ENCODE data around the gene LPAR1. TPM values are rescaled to one million over a fixed set of nuclear protein-coding genes. Genes with fewer than 3 reads are reported as not detected.

Gene LPAR1
- total and polyA plus RNA-seq, 11 donors: 3.7 to 19.3 (median 6.9) TPM

GRCh38 chr9:111034170-111034897 is 3.9 kb downstream of the LPAR1 start:
- peaks cover 4 to 68% (median 33%) of the 10 kb centered on the region in 9 donors for H3K27me3 ChIP-seq
- H3K4me3 ChIP-seq: no peak overlapping the region
- H3K36me3 ChIP-seq: no peaks in the 10 kb centered on the region
- 63 to 80% (median 77%) methylated on average over 6 of the region's 6 CpGs for WGBS, 4 donors
- DNase-seq: no peak
- intact Hi-C loops (cut with DNase I): loop anchor here in 1 of 10 donors (10.0 kb wide), 1 partner anchor 120 kb away; no protein-coding TSS in a partner anchor
- TF ChIP-seq POLR2A (IDR thresholded peaks at IDR 0.05) (no peak), CTCF (IDR thresholded peaks at IDR 0.05) (no peak)
- H3K4me1 ChIP-seq: peaks cover 0 to 31% (median 2%) of the 10 kb centered on the region in 12 donors
- no peak for ATAC-seq
- no peaks in the 10 kb centered on the region for H3K9me3 ChIP-seq
- peak overlapping the region in 1 of 12 donors; percentile 79 for H3K27ac ChIP-seq

- Histone ChIP-seq H3K36me3 (no peaks in the 10 kb centered on the region), H3K4me1 (peaks cover 0 to 18% (median 0%) of the 10 kb centered on the region in 12 donors), H3K27me3 (peaks cover 0 to 36% (median 4%) of the 10 kb centered on the region in 9 donors), H3K27ac (no peak overlapping the region), H3K4me3 (no peak overlapping the region), H3K9me3 (no peaks in the 10 kb centered on the region)
- ATAC-seq (peak in 1 of 4 donors; percentile 33), DNase-seq (no peak)
- intact Hi-C loops (cut with DNase I): loop anchor here in 1 of 10 donors (10.0 kb wide), 1 partner anchor 116 kb away; no protein-coding TSS in a partner anchor
- TF ChIP-seq POLR2A (IDR thresholded peaks at IDR 0.05) (no peak), CTCF (IDR thresholded peaks at IDR 0.05) (no peak)
- WGBS, 4 donors: 23 to 37% (median 31%) methylated on average over 5 of the region's 5 CpGs
Observed at GRCh38 chr9:111030492-111030891, 7.8 kb downstream of the LPAR1 start.

GRCh38 chr9:111029260-111029659 is 9.0 kb downstream of the LPAR1 start:
- no peak overlapping the region for H3K27ac ChIP-seq
- 68 to 79% (median 73%) methylated on average over 4 of the region's 4 CpGs for WGBS, 4 donors
- no peak for ATAC-seq
- intact Hi-C loops (cut with DNase I): loop anchor here in 1 of 10 donors (10.0 kb wide), 1 partner anchor 56 kb away; no protein-coding TSS in a partner anchor
- H3K36me3 ChIP-seq: no peaks in the 10 kb centered on the region
- DNase-seq: no peak
- peaks cover 0 to 3% (median 0%) of the 10 kb centered on the region in 12 donors for H3K9me3 ChIP-seq
- H3K27me3 ChIP-seq: peaks cover 0 to 23% (median 2%) of the 10 kb centered on the region in 9 donors
- H3K4me3 ChIP-seq: no peak overlapping the region
- H3K4me1 ChIP-seq: peaks cover 0 to 11% (median 0%) of the 10 kb centered on the region in 12 donors
- TF ChIP-seq POLR2A (IDR thresholded peaks at IDR 0.05) (no peak), CTCF (IDR thresholded peaks at IDR 0.05) (no peak)

- Histone ChIP-seq H3K27ac (no peak overlapping the region), H3K4me3 (no peak overlapping the region), H3K9me3 (peaks cover 0 to 3% (median 0%) of the 10 kb centered on the region in 12 donors), H3K27me3 (peaks cover 0 to 9% (median 0%) of the 10 kb centered on the region in 9 donors), H3K36me3 (no peaks in the 10 kb centered on the region), H3K4me1 (peaks cover 0 to 4% (median 0%) of the 10 kb centered on the region in 12 donors)
- TF ChIP-seq POLR2A (IDR thresholded peaks at IDR 0.05) (no peak), CTCF (IDR thresholded peaks at IDR 0.05) (no peak)
- intact Hi-C loops (cut with DNase I): loop anchor here in 1 of 10 donors (10.0 kb wide), 1 partner anchor 57 kb away; no protein-coding TSS in a partner anchor
- ATAC-seq: no peak
- 92 to 99% (median 97%) methylated on average over 2 of the region's 2 CpGs for WGBS, 4 donors
- no peak for DNase-seq
Observed at GRCh38 chr9:111027798-111028197, 10.5 kb downstream of the LPAR1 start.

Measured in heart left ventricle (tissue), 16 donors.